Measurements from ENCODE around the gene DCAF7. TPM values are rescaled to one million over a fixed set of nuclear protein-coding genes. Genes with fewer than 3 reads are reported as not detected.

The DCAF7 gene
- total RNA-seq, 3 donors from 2014 or later, result 23.0 to 29.6 (median 27.2) TPM

DNA sequence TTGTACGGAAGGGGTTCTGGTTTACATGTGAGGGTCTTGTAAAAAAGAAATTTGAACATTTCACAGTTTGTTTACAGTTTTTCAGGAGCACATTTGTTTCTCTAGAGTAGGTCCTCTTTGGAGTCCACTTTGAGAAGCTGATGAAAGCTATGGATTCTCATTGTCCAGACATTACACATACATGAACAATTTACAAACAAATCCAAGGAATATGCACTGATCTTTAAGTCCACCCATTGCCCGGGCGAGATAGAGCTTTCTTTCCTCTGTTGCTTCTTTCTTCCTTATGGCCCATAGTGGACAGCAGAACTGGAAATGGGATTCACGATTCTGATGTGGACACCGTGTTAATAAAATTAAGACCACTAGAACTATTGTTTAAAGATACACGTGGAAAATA is 1.9 kb downstream of the DCAF7 start:
- DNase-seq (ENCODE audit: low spot score in 2 of 2), result peak in 1 of 2 donors; percentile 6
- H3K9me3 ChIP-seq, result no peaks in the 10 kb centered on the region
- no peaks in the 10 kb centered on the region for H3K36me3 ChIP-seq
- H3K27ac ChIP-seq, result no peak overlapping the region
- peak overlapping the region in 2 of 3 donors; percentile 92 to 95 for H3K4me3 ChIP-seq
- intact Hi-C loops (cut with DNase I; ENCODE audit: low total_unique reads), result no loop called here
- no peaks in the 10 kb centered on the region for H3K27me3 ChIP-seq
- peaks cover 0 to 10% of the 10 kb centered on the region in 2 donors for H3K4me1 ChIP-seq
- TF ChIP-seq CTCF (IDR thresholded peaks at IDR 0.05) (no peak), POLR2AphosphoS5 (IDR thresholded peaks at IDR 0.05) (no peak), POLR2A (IDR thresholded peaks at IDR 0.05) (no peak)

DNA sequence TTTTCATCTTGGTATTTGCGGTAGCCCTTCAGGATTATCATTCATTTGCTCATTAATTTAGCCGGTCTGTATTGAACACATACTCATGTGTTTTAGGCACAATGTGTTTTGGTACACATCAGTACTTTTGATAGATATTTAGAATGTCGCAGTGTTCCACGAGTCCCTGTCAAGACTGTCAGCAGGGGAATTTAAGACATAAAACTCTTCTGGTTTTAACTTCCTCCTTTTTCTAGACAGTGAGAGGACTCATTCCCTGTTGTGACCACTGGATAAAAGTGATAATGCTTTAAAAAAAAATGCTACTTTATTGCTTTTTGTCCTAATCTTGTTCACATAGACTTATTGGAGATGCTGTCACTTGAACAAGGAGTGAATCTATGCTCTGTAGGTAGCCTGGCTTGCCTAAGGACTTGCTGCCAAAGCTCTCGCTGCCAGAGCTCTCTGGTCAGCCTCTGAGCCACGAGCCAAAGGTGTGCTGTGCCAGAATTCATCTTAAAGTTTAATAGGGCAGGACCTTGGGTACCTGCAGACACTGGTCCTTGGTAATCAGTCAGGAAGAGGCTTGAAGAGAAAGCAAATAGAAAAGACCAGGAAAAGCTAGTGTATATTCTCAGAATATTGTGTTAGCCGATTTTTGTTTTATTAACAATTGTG is 5.4 kb downstream of the DCAF7 start:
- Histone ChIP-seq H3K27me3 (no peaks in the 10 kb centered on the region), H3K27ac (no peak overlapping the region), H3K4me3 (no peak overlapping the region), H3K4me1 (peaks cover 0 to 10% of the 10 kb centered on the region in 2 donors), H3K9me3 (no peaks in the 10 kb centered on the region), H3K36me3 (no peaks in the 10 kb centered on the region)
- TF ChIP-seq POLR2AphosphoS5 (IDR thresholded peaks at IDR 0.05) (no peak), POLR2A (IDR thresholded peaks at IDR 0.05) (no peak), CTCF (IDR thresholded peaks at IDR 0.05) (no peak)
- DNase-seq (ENCODE audit: low spot score in 2 of 2), result no peak
- intact Hi-C loops (cut with DNase I; ENCODE audit: low total_unique reads), result no loop called here

DNA sequence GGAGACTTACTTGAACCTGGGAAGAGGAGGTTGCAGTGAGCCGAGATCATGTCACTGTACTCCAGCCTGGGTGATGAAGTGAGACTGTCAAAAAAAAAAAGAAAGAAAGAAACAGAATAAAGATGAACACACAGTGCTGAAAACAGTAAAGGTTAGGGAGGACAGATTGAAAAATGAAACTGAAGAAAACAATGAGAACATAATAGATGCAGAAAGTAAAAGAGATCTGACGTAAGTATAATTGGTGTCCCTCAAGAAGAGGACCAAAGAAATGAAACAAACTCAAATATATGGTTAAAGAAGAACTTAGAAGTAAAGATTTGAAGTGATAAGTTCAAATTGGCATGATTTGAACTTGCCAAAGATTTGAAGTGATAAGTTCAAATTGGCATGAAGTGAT is 7.1 kb downstream of the DCAF7 start:
- Histone ChIP-seq H3K27ac (no peak overlapping the region), H3K9me3 (no peaks in the 10 kb centered on the region), H3K4me3 (no peak overlapping the region), H3K27me3 (no peaks in the 10 kb centered on the region), H3K36me3 (no peaks in the 10 kb centered on the region), H3K4me1 (peaks cover 0 to 5% of the 10 kb centered on the region in 2 donors)
- intact Hi-C loops (cut with DNase I; ENCODE audit: low total_unique reads), result no loop called here
- TF ChIP-seq CTCF (IDR thresholded peaks at IDR 0.05), result no peak
- no peak for TF ChIP-seq POLR2AphosphoS5 (IDR thresholded peaks at IDR 0.05)
- no peak for TF ChIP-seq POLR2A (IDR thresholded peaks at IDR 0.05)
- DNase-seq (ENCODE audit: low spot score in 2 of 2), result no peak

DNA sequence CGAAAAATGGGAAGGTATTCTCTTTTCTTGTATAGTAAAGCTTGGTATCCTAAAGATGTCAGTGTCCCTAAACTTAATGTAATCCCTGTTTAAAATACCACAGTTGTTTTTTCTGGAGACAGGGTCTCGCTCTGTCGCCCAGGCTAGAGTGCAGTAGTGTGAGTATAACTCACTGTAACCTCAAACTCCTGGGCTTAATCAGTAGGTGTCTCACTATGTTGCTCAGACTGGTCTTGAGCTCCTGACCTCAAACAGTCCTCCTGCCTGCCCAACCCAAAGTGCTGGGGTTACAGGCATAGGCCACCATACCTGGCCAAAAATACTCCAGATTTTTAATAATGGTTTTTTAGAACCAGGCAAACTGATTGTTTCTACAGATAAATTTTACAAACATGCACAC is 8.2 kb downstream of the DCAF7 start:
- no peak overlapping the region for H3K27ac ChIP-seq
- no peaks in the 10 kb centered on the region for H3K36me3 ChIP-seq
- H3K4me1 ChIP-seq, result no peaks in the 10 kb centered on the region
- DNase-seq (ENCODE audit: low spot score in 2 of 2), result no peak
- H3K4me3 ChIP-seq, result no peak overlapping the region
- intact Hi-C loops (cut with DNase I; ENCODE audit: low total_unique reads), result no loop called here
- TF ChIP-seq POLR2AphosphoS5 (IDR thresholded peaks at IDR 0.05) (no peak), CTCF (IDR thresholded peaks at IDR 0.05) (no peak), POLR2A (IDR thresholded peaks at IDR 0.05) (no peak)
- H3K9me3 ChIP-seq, result no peaks in the 10 kb centered on the region
- no peaks in the 10 kb centered on the region for H3K27me3 ChIP-seq

DNA sequence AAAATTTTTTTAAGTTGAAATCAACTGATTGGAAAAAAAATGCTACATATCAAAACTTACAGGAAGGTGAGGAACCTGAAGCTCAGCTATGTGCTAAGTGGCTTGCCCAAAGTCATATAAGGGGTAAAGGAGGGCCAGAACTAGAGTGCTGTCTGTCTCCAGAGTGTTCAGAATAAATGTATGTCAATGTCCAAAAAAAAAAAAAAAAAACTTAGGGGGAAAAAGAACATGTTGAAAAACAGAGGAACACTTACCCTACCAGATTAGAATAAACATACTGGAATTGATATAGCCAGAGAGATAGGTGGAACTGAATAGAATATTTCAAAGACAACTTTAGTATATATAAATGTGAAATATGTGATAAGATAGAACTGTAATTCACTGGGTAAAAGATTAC is 11.5 kb downstream of the DCAF7 start:
- Histone ChIP-seq H3K27me3 (no peaks in the 10 kb centered on the region), H3K4me3 (no peak overlapping the region), H3K9me3 (no peaks in the 10 kb centered on the region), H3K4me1 (no peaks in the 10 kb centered on the region), H3K27ac (no peak overlapping the region), H3K36me3 (no peaks in the 10 kb centered on the region)
- intact Hi-C loops (cut with DNase I; ENCODE audit: low total_unique reads), result no loop called here
- no peak for TF ChIP-seq CTCF (IDR thresholded peaks at IDR 0.05)
- no peak for TF ChIP-seq POLR2AphosphoS5 (IDR thresholded peaks at IDR 0.05)
- TF ChIP-seq POLR2A (IDR thresholded peaks at IDR 0.05), result no peak
- no peak for DNase-seq (ENCODE audit: low spot score in 2 of 2)

Data from breast epithelium (tissue), 4 donors.